ENCODE results near the gene SALL3.

SALL3 gene

GRCh38 chr18:78992041-78993011 lies 12.7 kb downstream of the SALL3 start:
- Histone ChIP-seq H3K27ac (no peak overlapping the region), H3K9ac (no peak overlapping the region), H2AFZ (ENCODE audit: low read depth) (no peak overlapping the region), H3K4me2 (no peak overlapping the region), H3K27me3 (ENCODE audit: insufficient read depth, low read depth) (no peaks in the 10 kb centered on the region), H3K79me2 (ENCODE audit: insufficient read depth, low read depth) (no peaks in the 10 kb centered on the region), H3K36me3 (ENCODE audit: insufficient read depth) (no peaks in the 10 kb centered on the region), H3K4me3 (IDR thresholded peaks at IDR 0.05; ENCODE audit: insufficient read depth, low read depth, low read length) (no peak overlapping the region), H4K20me1 (ENCODE audit: insufficient read depth) (no peaks in the 10 kb centered on the region), H3K4me1 (ENCODE audit: low read depth, poor library complexity, severe bottlenecking) (no peaks in the 10 kb centered on the region)
- no peak for TF ChIP-seq CTCF (conservative IDR thresholded peaks at IDR 0.05; ENCODE audit: low read depth, low read length)

GRCh38 chr18:78993014-78993926 lies 13.7 kb downstream of the SALL3 start:
- TF ChIP-seq CTCF (conservative IDR thresholded peaks at IDR 0.05; ENCODE audit: low read depth, low read length): no peak
- Histone ChIP-seq H2AFZ (ENCODE audit: low read depth) (no peak overlapping the region), H3K9ac (no peak overlapping the region), H3K36me3 (ENCODE audit: insufficient read depth) (no peaks in the 10 kb centered on the region), H3K27ac (no peak overlapping the region), H3K4me1 (ENCODE audit: low read depth, poor library complexity, severe bottlenecking) (no peaks in the 10 kb centered on the region), H3K4me3 (IDR thresholded peaks at IDR 0.05; ENCODE audit: insufficient read depth, low read depth, low read length) (no peak overlapping the region), H3K27me3 (ENCODE audit: insufficient read depth, low read depth) (no peaks in the 10 kb centered on the region), H4K20me1 (ENCODE audit: insufficient read depth) (no peaks in the 10 kb centered on the region), H3K79me2 (ENCODE audit: insufficient read depth, low read depth) (no peaks in the 10 kb centered on the region), H3K4me2 (no peak overlapping the region)

GRCh38 chr18:78994000-78994399 lies 14.4 kb downstream of the SALL3 start:
- Histone ChIP-seq H3K4me2 (no peak overlapping the region), H3K9ac (no peak overlapping the region), H3K27ac (no peak overlapping the region), H2AFZ (ENCODE audit: low read depth) (no peak overlapping the region), H3K36me3 (ENCODE audit: insufficient read depth) (no peaks in the 10 kb centered on the region), H3K4me1 (ENCODE audit: low read depth, poor library complexity, severe bottlenecking) (no peaks in the 10 kb centered on the region), H3K4me3 (IDR thresholded peaks at IDR 0.05; ENCODE audit: insufficient read depth, low read depth, low read length) (no peak overlapping the region), H4K20me1 (ENCODE audit: insufficient read depth) (no peaks in the 10 kb centered on the region), H3K27me3 (ENCODE audit: insufficient read depth, low read depth) (no peaks in the 10 kb centered on the region), H3K79me2 (ENCODE audit: insufficient read depth, low read depth) (no peaks in the 10 kb centered on the region)
- no peak for TF ChIP-seq CTCF (conservative IDR thresholded peaks at IDR 0.05; ENCODE audit: low read depth, low read length)

GRCh38 chr18:78994531-78994930 lies 14.9 kb downstream of the SALL3 start:
- Histone ChIP-seq H3K36me3 (ENCODE audit: insufficient read depth) (no peaks in the 10 kb centered on the region), H3K4me3 (IDR thresholded peaks at IDR 0.05; ENCODE audit: insufficient read depth, low read depth, low read length) (no peak overlapping the region), H3K4me1 (ENCODE audit: low read depth, poor library complexity, severe bottlenecking) (no peaks in the 10 kb centered on the region), H3K4me2 (no peak overlapping the region), H3K9ac (no peak overlapping the region), H2AFZ (ENCODE audit: low read depth) (no peak overlapping the region), H3K27me3 (ENCODE audit: insufficient read depth, low read depth) (no peaks in the 10 kb centered on the region), H3K79me2 (ENCODE audit: insufficient read depth, low read depth) (no peaks in the 10 kb centered on the region), H4K20me1 (ENCODE audit: insufficient read depth) (no peaks in the 10 kb centered on the region), H3K27ac (no peak overlapping the region)
- no peak for TF ChIP-seq CTCF (conservative IDR thresholded peaks at IDR 0.05; ENCODE audit: low read depth, low read length)

Measured in KMS-11 (cell line).